Liver (tissue), 9 donors: ENCODE results near the gene CZIB. TPM values are rescaled to one million over a fixed set of nuclear protein-coding genes. Genes with fewer than 3 reads are reported as not detected.

Experiments used
- DNase-seq: peaks from one replicate; pipeline ENCODE4 v3.0.0-alpha.2; 2017; ENCODE audit warnings: low spot score
- H3K27ac ChIP-seq, 2 donors: one replicate each; pipeline ENCODE4 v1.7.0; 2013; ENCODE audit warnings: inconsistent platforms in 2 of 2, low read length in 2 of 2, control low read depth in 1 of 2, low read depth in 1 of 2, mild to moderate bottlenecking in 1 of 2
- H3K27me3 ChIP-seq, 4 donors: one replicate each; pipeline versions ENCODE4 v1.6.1 to v1.7.0; 2013; ENCODE audit warnings: low read length in 3 of 4, inconsistent platforms in 1 of 4, mild to moderate bottlenecking in 1 of 4, moderate library complexity in 1 of 4; ENCODE audit not compliant: control insufficient read depth in 4 of 4, insufficient read depth in 4 of 4
- H3K36me3 ChIP-seq, 4 donors: one replicate each; pipeline versions ENCODE4 v1.6.1 to v1.7.0; 2013; ENCODE audit warnings: low read length in 3 of 4, mild to moderate bottlenecking in 3 of 4, low read depth in 1 of 4, moderate library complexity in 1 of 4; ENCODE audit not compliant: control insufficient read depth in 4 of 4, insufficient read depth in 3 of 4
- H3K4me1 ChIP-seq, 4 donors: one replicate each; pipeline versions ENCODE4 v1.6.1 to v1.7.0; 2013; ENCODE audit warnings: low read length in 3 of 4, mild to moderate bottlenecking in 3 of 4, moderate library complexity in 1 of 4; ENCODE audit not compliant: control insufficient read depth in 4 of 4, insufficient read depth in 4 of 4
- H3K4me3 ChIP-seq, 3 donors: one replicate each; pipeline versions ENCODE4 v1.6.1 to v1.7.0; 2013; ENCODE audit warnings: low read length in 3 of 3, control low read depth in 1 of 3, low read depth in 1 of 3, mild to moderate bottlenecking in 1 of 3
- H3K9ac ChIP-seq, 2 donors: one replicate each; pipeline ENCODE4 v1.7.0; 2013; ENCODE audit warnings: low read length in 2 of 2, mild to moderate bottlenecking in 2 of 2, moderate library complexity in 2 of 2, control low read depth in 1 of 2, low read depth in 1 of 2
- H3K9me3 ChIP-seq, 4 donors: one replicate each; pipeline versions ENCODE4 v1.6.1 to v1.7.0; 2013; ENCODE audit warnings: low read length in 3 of 4; ENCODE audit not compliant: control insufficient read depth in 4 of 4
- EGR1 ChIP-seq, 2 donors: IDR thresholded peaks; 2 replicates each; pipeline ENCODE4 v1.6.1; 2016 to 2018; ENCODE audit warnings: antibody characterized with exemption in 2 of 2, low read depth in 2 of 2
- FOXA1 ChIP-seq: IDR thresholded peaks from 2 replicates; pipeline ENCODE4 v1.6.1; 2016; ENCODE audit warnings: antibody characterized with exemption
- FOXA2 ChIP-seq: IDR thresholded peaks from 2 replicates; pipeline ENCODE4 v1.6.1; 2016; ENCODE audit warnings: antibody characterized with exemption
- GABPA ChIP-seq, 2 donors: IDR thresholded peaks in 1 of 2; conservative IDR thresholded peaks in 1 of 2; 2 replicates each; pipeline ENCODE4 v1.6.1; 2016; ENCODE audit warnings: antibody characterized with exemption in 2 of 2, mild to moderate bottlenecking in 1 of 2, moderate library complexity in 1 of 2
- HNF4A ChIP-seq, 2 donors: conservative IDR thresholded peaks; 2 replicates each; pipeline ENCODE4 v1.6.1; 2016; ENCODE audit warnings: antibody characterized with exemption in 2 of 2, mild to moderate bottlenecking in 2 of 2
- HNF4G ChIP-seq: IDR thresholded peaks from 2 replicates; pipeline ENCODE4 v1.6.1; 2016; ENCODE audit warnings: antibody characterized with exemption
- JUND ChIP-seq, 2 donors: IDR thresholded peaks; 2 replicates each; pipeline ENCODE4 v1.6.1; 2016; ENCODE audit warnings: antibody characterized with exemption in 2 of 2
- RXRA ChIP-seq, 2 donors: IDR thresholded peaks; 2 replicates each; pipeline ENCODE4 v1.6.1; 2017 to 2018; ENCODE audit warnings: antibody characterized with exemption in 2 of 2, mild to moderate bottlenecking in 1 of 2
- SP1 ChIP-seq: IDR thresholded peaks from 2 replicates; pipeline ENCODE4 v1.6.1; 2018; ENCODE audit warnings: antibody characterized with exemption, mild to moderate bottlenecking
- TAF1 ChIP-seq: conservative IDR thresholded peaks from 2 replicates; pipeline ENCODE4 v1.6.1; 2016; ENCODE audit warnings: antibody characterized with exemption, mild to moderate bottlenecking
- YY1 ChIP-seq: IDR thresholded peaks from 2 replicates; pipeline ENCODE4 v1.6.1; 2016; ENCODE audit warnings: antibody characterized with exemption, mild to moderate bottlenecking
- WGBS: extraction: QIAGEN DNeasy Blood & Tissue Kit; methylation state at CpG from one replicate; pipeline ENCODE4 v1.1.7; 2013; 5-methylcytosine and 5-hydroxymethylcytosine counted together
- polyA plus RNA-seq, 2 donors: library from polyadenylated mRNA; stranded (reverse) in 1 of 2; unstranded in 1 of 2; fragments of 200-250 nt in 1 of 2; fragments of >200 nt in 1 of 2; fragmentation: Nextera tagmentation in 1 of 2; extraction: Ambion mirVana in 1 of 2; gene quantifications; one replicate each; pipeline versions ENCODE4 v1.2.1 to v1.2.3, GENCODE V29; 2013 to 2015
- total RNA-seq, 2 donors: library from RNA; depleted of rRNA; stranded (reverse); fragments of >200 nt; gene quantifications; one replicate each; pipeline ENCODE4 v1.2.3, GENCODE V29; 2014
- TF ChIP-seq, protein P1 (sequence below): IDR thresholded peaks from 2 replicates; pipeline ENCODE4 v1.6.1; 2016; ENCODE audit warnings: antibody characterized with exemption
- TF ChIP-seq, protein P2 (sequence below): IDR thresholded peaks from 2 replicates; pipeline ENCODE4 v1.6.1; 2016; ENCODE audit warnings: antibody characterized with exemption
- TF ChIP-seq, protein P3 (sequence below): fragments of 150-350 bp; IDR thresholded peaks from 2 replicates; pipeline ENCODE4 v1.5.1; 2017; ENCODE audit warnings: improper control_type of control experiment, low read depth, low read length; ENCODE audit not compliant: missing input control
- TF ChIP-seq, protein P4 (sequence below): IDR thresholded peaks from 2 replicates; pipeline ENCODE4 v1.6.1; 2016; ENCODE audit warnings: antibody characterized with exemption
- donor health status: healthy.
- donor health status: healthy.
- donor health status: healthy.
- donor health status: healthy.
- donor health status: healthy.

Gene CZIB
- total and polyA plus RNA-seq, 4 donors, result 19.8 to 32.3 (median 25.4) TPM

- 97% methylated on average over 11 of the region's 11 CpGs for WGBS
- no peaks in the 10 kb centered on the region for H3K27me3 ChIP-seq
- no peak overlapping the region for H3K27ac ChIP-seq
- peaks cover 21 to 75% (median 65%) of the 10 kb centered on the region in 4 donors for H3K36me3 ChIP-seq
- DNase-seq, result no peak
- no peak for TF ChIP-seq HNF4G
- no peak for TF ChIP-seq FOXA2
- no peak for TF ChIP-seq GABPA (IDR thresholded peaks at IDR 0.05 in 1 of 2, conservative IDR thresholded peaks at IDR 0.05 in 1 of 2)
- no peak for TF ChIP-seq JUND (IDR thresholded peaks at IDR 0.05)
- no peak for TF ChIP-seq EGR1 (IDR thresholded peaks at IDR 0.05; ENCODE audit: low read depth in 2 of 2)
- TF ChIP-seq, protein P1, sequence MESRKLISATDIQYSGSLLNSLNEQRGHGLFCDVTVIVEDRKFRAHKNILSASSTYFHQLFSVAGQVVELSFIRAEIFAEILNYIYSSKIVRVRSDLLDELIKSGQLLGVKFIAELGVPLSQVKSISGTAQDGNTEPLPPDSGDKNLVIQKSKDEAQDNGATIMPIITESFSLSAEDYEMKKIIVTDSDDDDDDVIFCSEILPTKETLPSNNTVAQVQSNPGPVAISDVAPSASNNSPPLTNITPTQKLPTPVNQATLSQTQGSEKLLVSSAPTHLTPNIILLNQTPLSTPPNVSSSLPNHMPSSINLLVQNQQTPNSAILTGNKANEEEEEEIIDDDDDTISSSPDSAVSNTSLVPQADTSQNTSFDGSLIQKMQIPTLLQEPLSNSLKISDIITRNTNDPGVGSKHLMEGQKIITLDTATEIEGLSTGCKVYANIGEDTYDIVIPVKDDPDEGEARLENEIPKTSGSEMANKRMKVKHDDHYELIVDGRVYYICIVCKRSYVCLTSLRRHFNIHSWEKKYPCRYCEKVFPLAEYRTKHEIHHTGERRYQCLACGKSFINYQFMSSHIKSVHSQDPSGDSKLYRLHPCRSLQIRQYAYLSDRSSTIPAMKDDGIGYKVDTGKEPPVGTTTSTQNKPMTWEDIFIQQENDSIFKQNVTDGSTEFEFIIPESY, result no peak
- TF ChIP-seq SP1, result no peak
- TF ChIP-seq YY1, result no peak
- no peak for TF ChIP-seq RXRA (IDR thresholded peaks at IDR 0.05)
- TF ChIP-seq FOXA1, result no peak
- no peak for TF ChIP-seq HNF4A (conservative IDR thresholded peaks at IDR 0.05)
- no peak overlapping the region for H3K4me3 ChIP-seq
- H3K9me3 ChIP-seq, result peaks cover 0 to 4% (median under 1%) of the 10 kb centered on the region in 4 donors
- H3K9ac ChIP-seq, result no peak overlapping the region
- H3K4me1 ChIP-seq, result no peaks in the 10 kb centered on the region
These were observed 9.5 kb downstream of the CZIB start for GRCh38 chr1:53210954-53211353.

GRCh38 chr1:53210352-53210751, 10.1 kb downstream of the CZIB start:
- TF ChIP-seq YY1 (no peak), RXRA (IDR thresholded peaks at IDR 0.05) (no peak), SP1 (no peak), FOXA2 (no peak), HNF4G (no peak), GABPA (IDR thresholded peaks at IDR 0.05 in 1 of 2, conservative IDR thresholded peaks at IDR 0.05 in 1 of 2) (no peak)
- TF ChIP-seq, protein P2, sequence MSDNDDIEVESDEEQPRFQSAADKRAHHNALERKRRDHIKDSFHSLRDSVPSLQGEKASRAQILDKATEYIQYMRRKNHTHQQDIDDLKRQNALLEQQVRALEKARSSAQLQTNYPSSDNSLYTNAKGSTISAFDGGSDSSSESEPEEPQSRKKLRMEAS, result no peak
- TF ChIP-seq, protein P1, result no peak
- no peaks in the 10 kb centered on the region for H3K27me3 ChIP-seq
- H3K27ac ChIP-seq, result no peak overlapping the region
- H3K36me3 ChIP-seq, result peaks cover 21 to 77% (median 69%) of the 10 kb centered on the region in 4 donors
- H3K4me1 ChIP-seq, result no peaks in the 10 kb centered on the region
- no peak overlapping the region for H3K9ac ChIP-seq
- WGBS, result 96% methylated on average over 7 of the region's 7 CpGs
- no peak for DNase-seq
- no peak overlapping the region for H3K4me3 ChIP-seq
- peaks cover 0 to 6% (median under 1%) of the 10 kb centered on the region in 4 donors for H3K9me3 ChIP-seq

GRCh38 chr1:53207726-53208125, 12.7 kb downstream of the CZIB start:
- H3K27ac ChIP-seq, result no peak overlapping the region
- peaks cover 21 to 80% (median 72%) of the 10 kb centered on the region in 4 donors for H3K36me3 ChIP-seq
- no peak for DNase-seq
- H3K4me1 ChIP-seq, result no peaks in the 10 kb centered on the region
- no peak overlapping the region for H3K4me3 ChIP-seq
- TF ChIP-seq TAF1 (no peak), SP1 (no peak), YY1 (no peak), GABPA (IDR thresholded peaks at IDR 0.05 in 1 of 2, conservative IDR thresholded peaks at IDR 0.05 in 1 of 2) (no peak)
- TF ChIP-seq, protein P3, sequence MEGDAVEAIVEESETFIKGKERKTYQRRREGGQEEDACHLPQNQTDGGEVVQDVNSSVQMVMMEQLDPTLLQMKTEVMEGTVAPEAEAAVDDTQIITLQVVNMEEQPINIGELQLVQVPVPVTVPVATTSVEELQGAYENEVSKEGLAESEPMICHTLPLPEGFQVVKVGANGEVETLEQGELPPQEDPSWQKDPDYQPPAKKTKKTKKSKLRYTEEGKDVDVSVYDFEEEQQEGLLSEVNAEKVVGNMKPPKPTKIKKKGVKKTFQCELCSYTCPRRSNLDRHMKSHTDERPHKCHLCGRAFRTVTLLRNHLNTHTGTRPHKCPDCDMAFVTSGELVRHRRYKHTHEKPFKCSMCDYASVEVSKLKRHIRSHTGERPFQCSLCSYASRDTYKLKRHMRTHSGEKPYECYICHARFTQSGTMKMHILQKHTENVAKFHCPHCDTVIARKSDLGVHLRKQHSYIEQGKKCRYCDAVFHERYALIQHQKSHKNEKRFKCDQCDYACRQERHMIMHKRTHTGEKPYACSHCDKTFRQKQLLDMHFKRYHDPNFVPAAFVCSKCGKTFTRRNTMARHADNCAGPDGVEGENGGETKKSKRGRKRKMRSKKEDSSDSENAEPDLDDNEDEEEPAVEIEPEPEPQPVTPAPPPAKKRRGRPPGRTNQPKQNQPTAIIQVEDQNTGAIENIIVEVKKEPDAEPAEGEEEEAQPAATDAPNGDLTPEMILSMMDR, result no peak
- TF ChIP-seq, protein P4, sequence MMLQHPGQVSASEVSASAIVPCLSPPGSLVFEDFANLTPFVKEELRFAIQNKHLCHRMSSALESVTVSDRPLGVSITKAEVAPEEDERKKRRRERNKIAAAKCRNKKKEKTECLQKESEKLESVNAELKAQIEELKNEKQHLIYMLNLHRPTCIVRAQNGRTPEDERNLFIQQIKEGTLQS, result no peak
- peaks cover 0 to 6% (median under 1%) of the 10 kb centered on the region in 4 donors for H3K9me3 ChIP-seq
- H3K27me3 ChIP-seq, result no peaks in the 10 kb centered on the region
- no peak overlapping the region for H3K9ac ChIP-seq
- 89% methylated on average over 1 of the region's 1 CpG for WGBS
